Left cardiac atrium (tissue), 4 donors: ENCODE data around the gene GALNT9. TPM values are rescaled to one million over a fixed set of nuclear protein-coding genes. Genes with fewer than 3 reads are reported as not detected.

Source experiments
- ATAC-seq, 2 donors: fragments of 200-7000 bp; cut with Tn5 transposase; one replicate each; pipeline ENCODE4 v1.9.1; 2020; ENCODE audit warnings: mild to moderate bottlenecking in 2 of 2, moderate library complexity in 2 of 2
- DNase-seq: peaks from one replicate; pipeline ENCODE4 v3.0.0-alpha.2; 2020
- intact Hi-C, 2 donors: fragments of 100-400 bp; cut with DNase I; formaldehyde crosslinking; loops; one replicate each; pipeline versions ENCODE4 v1.14.1 to v1.15.1; 2022 to 2023
- total RNA-seq, 2 donors: library from RNA; stranded (reverse); fragmentation: NEBNext Ultra II Directional; extraction: Animal tissue kit (Norgen Biotek cat#: 25700); gene quantifications; one replicate each; pipeline ENCODE4 v1.2.1, GENCODE V29; 2021
- donor health status: DM: no; HTN: yes; CAD: no.
- donor health status: DM: no; HTN: yes; CAD: no; lungs with severe emphysema.
- donor health status: DM: yes; HTN: yes; CAD: no.
- donor health status: Dilated cardiomyopathy.

GALNT9 gene
- total RNA-seq, 2 donors from 2014 or later: 2.6 to 2.7 TPM

- intact Hi-C loops: no loop called here
- DNase-seq (peak; percentile 12), ATAC-seq (no peak)
Measured at GRCh38 chr12:132287391-132288238, 41.8 kb downstream of the GALNT9 start.

- intact Hi-C loops: no loop called here
- DNase-seq: peak; percentile 16
- ATAC-seq: no peak
Measured at GRCh38 chr12:132286912-132287311, 42.5 kb downstream of the GALNT9 start.

GRCh38 chr12:132285991-132286681 is 43.3 kb downstream of the GALNT9 start:
- intact Hi-C loops: no loop called here
- DNase-seq (peak; percentile 82), ATAC-seq (peak; percentile 81 to 85)

- intact Hi-C loops: no loop called here
- ATAC-seq (peak; percentile 35 to 78), DNase-seq (peak; percentile 20)
Measured at GRCh38 chr12:132284827-132285741, 44.3 kb downstream of the GALNT9 start.

GRCh38 chr12:132284071-132284826 is 45.1 kb downstream of the GALNT9 start:
- ATAC-seq: peak in 1 of 2 donors; percentile 3
- intact Hi-C loops: no loop called here
- no peak for DNase-seq

GRCh38 chr12:132282950-132283771 is 46.2 kb downstream of the GALNT9 start:
- no peak for DNase-seq
- intact Hi-C loops: no loop called here
- ATAC-seq: no peak

- DNase-seq (no peak), ATAC-seq (no peak)
- intact Hi-C loops: no loop called here
Measured at GRCh38 chr12:132282031-132282949, 47.1 kb downstream of the GALNT9 start.

GRCh38 chr12:132281038-132281437 is 48.4 kb downstream of the GALNT9 start:
- ATAC-seq: peak in 1 of 2 donors; percentile 7
- DNase-seq: no peak
- intact Hi-C loops: no loop called here

GRCh38 chr12:132280406-132280805 is 49.0 kb downstream of the GALNT9 start:
- ATAC-seq (no peak), DNase-seq (no peak)
- intact Hi-C loops: no loop called here

- peak; percentile 5 for DNase-seq
- intact Hi-C loops: no loop called here
- no peak for ATAC-seq
Measured at GRCh38 chr12:132279930-132280329, 49.5 kb downstream of the GALNT9 start.

GRCh38 chr12:132279184-132279889 is 50.1 kb downstream of the GALNT9 start:
- DNase-seq (peak; percentile 60), ATAC-seq (peak; percentile 43 to 66)
- intact Hi-C loops: no loop called here

- DNase-seq: no peak
- intact Hi-C loops: no loop called here
- no peak for ATAC-seq
Measured at GRCh38 chr12:132278401-132279183, 50.8 kb downstream of the GALNT9 start.

- ATAC-seq (no peak), DNase-seq (no peak)
- intact Hi-C loops: no loop called here
Measured at GRCh38 chr12:132277949-132278348, 51.4 kb downstream of the GALNT9 start.

- no peak for DNase-seq
- intact Hi-C loops: no loop called here
- peak in 1 of 2 donors; percentile 4 for ATAC-seq
Measured at GRCh38 chr12:132277374-132277941, 51.9 kb downstream of the GALNT9 start.

- ATAC-seq: no peak
- intact Hi-C loops: no loop called here
- no peak for DNase-seq
Measured at GRCh38 chr12:132276827-132277373, 52.5 kb downstream of the GALNT9 start.
